HCT116 (cell line): ENCODE data around the gene BAG2. TPM values are rescaled to one million over a fixed set of nuclear protein-coding genes. Genes with fewer than 3 reads are reported as not detected.

Experiments used
- ATAC-seq: fragments of 200-7000 bp; cut with Tn5 transposase; 2 replicates; pipeline ENCODE4 v1.9.1; 2020; ENCODE audit warnings: mild to moderate bottlenecking, moderate library complexity
- BruUV-seq: library from RNA; stranded (reverse); fragments of 400-500 nt; replicated peaks from 2 replicates; lab custom pipeline; 2021; lab: Mats Ljungman, UMichigan
- CTCF ChIA-PET: fragments of 300-600 bp; sonication (Branson Sonifier 250); formaldehyde crosslinking; loops from one replicate; lab custom pipeline; 2021; ENCODE audit warnings: antibody characterized with exemption; lab: Charles Lee
- POLR2A ChIA-PET: fragments of 300-600, 350-600 bp; sonication (Branson Sonifier 250); formaldehyde crosslinking; loops from one replicate; lab custom pipeline; 2021; ENCODE audit warnings: antibody characterized with exemption; lab: Charles Lee
- RAD21 ChIA-PET, 2 experiments: fragments of 300-600 bp; sonication (Branson Sonifier 250); formaldehyde crosslinking; loops; one replicate each; lab custom pipeline; 2023; ENCODE audit warnings: low total read pairs in 2 of 2; ENCODE audit not compliant: uncharacterized antibody in 2 of 2, unreplicated experiment in 2 of 2, low non-redundant PET in 1 of 2; lab: Charles Lee
- DNase-seq: peaks from one replicate; pipeline ENCODE4 v3.0.0-alpha.2; 2010; ENCODE audit warnings: low read depth, low spot score
- H2AFZ ChIP-seq: fragments of 200-600 bp; shearing (Covaris generic), sonication (generic); 2 replicates; pipeline ENCODE4 v1.6.1; 2017; ENCODE audit warnings: low read depth, mixed run types, mixed read lengths, antibody characterized with exemption, low read length; ENCODE audit not compliant: poor library complexity, severe bottlenecking
- H3K27ac ChIP-seq: 2 replicates; pipeline ENCODE4 v1.5.1; 2012; ENCODE audit warnings: low read depth, low read length
- H3K27me3 ChIP-seq: fragments of 200-600 bp; sonication (generic); 2 replicates; pipeline ENCODE4 v1.6.1; 2016; ENCODE audit warnings: mixed run types, low read length, mixed read lengths; ENCODE audit not compliant: insufficient read depth
- H3K36me3 ChIP-seq, 2 experiments: fragments of 200-500 bp in 1 of 2; fragments of 200-600 bp in 1 of 2; sonication (Bioruptor generic) in 1 of 2; sonication (generic) in 1 of 2; 2 replicates each; pipeline versions ENCODE4 v1.5.1 to v1.6.1; 2014 to 2016; ENCODE audit warnings: low read length in 2 of 2, inconsistent platforms in 1 of 2, mixed read lengths in 1 of 2, mixed run types in 1 of 2; ENCODE audit not compliant: insufficient read depth in 2 of 2, control insufficient read depth in 1 of 2
- H3K4me1 ChIP-seq, 2 experiments: fragments of 200-600 bp in 1 of 2; sonication (generic) in 1 of 2; 2 replicates each; pipeline versions ENCODE4 v1.5.1 to v1.6.1; 2012 to 2017; ENCODE audit warnings: low read length in 2 of 2, inconsistent platforms in 1 of 2, mild to moderate bottlenecking in 1 of 2, mixed read lengths in 1 of 2, mixed run types in 1 of 2, moderate library complexity in 1 of 2; ENCODE audit not compliant: insufficient read depth in 2 of 2, control insufficient read depth in 1 of 2
- H3K4me2 ChIP-seq: fragments of 200-600 bp; sonication (generic); 2 replicates; pipeline ENCODE4 v1.6.1; 2017; ENCODE audit warnings: mixed run types, low read length, mixed read lengths
- H3K4me3 ChIP-seq, 2 experiments: fragments of 200-600 bp in 1 of 2; sonication (generic) in 1 of 2; replicated peaks in 1 of 2; 2 replicates each; pipeline ENCODE4 v1.5.1; 2011 to 2016; ENCODE audit warnings: low read length in 2 of 2, control low read depth in 1 of 2, low read depth in 1 of 2, mild to moderate bottlenecking in 1 of 2, mixed read lengths in 1 of 2, mixed run types in 1 of 2
- H3K79me2 ChIP-seq: fragments of 200-600 bp; sonication (generic); 2 replicates; pipeline ENCODE4 v1.6.1; 2017; ENCODE audit warnings: mild to moderate bottlenecking, mixed run types, low read length, moderate library complexity, mixed read lengths; ENCODE audit not compliant: insufficient read depth
- H3K9ac ChIP-seq: fragments of 200-600 bp; sonication (generic); 2 replicates; pipeline ENCODE4 v1.6.1; 2016; ENCODE audit warnings: low read length, mixed read lengths
- H3K9me2 ChIP-seq: fragments of 200-600 bp; sonication (generic), shearing (Covaris generic); 2 replicates; pipeline ENCODE4 v1.6.1; 2017; ENCODE audit warnings: mixed run types, mild to moderate bottlenecking, moderate library complexity; ENCODE audit not compliant: insufficient read depth
- H3K9me3 ChIP-seq, 2 experiments: fragments of 200-500 bp in 1 of 2; fragments of 200-600 bp in 1 of 2; sonication (Bioruptor generic) in 1 of 2; sonication (generic) in 1 of 2; 2 replicates each; pipeline ENCODE4 v1.6.1; 2014 to 2017; ENCODE audit warnings: low read length in 2 of 2, mixed read lengths in 2 of 2, inconsistent platforms in 1 of 2, low read depth in 1 of 2, mild to moderate bottlenecking in 1 of 2, mixed run types in 1 of 2, moderate library complexity in 1 of 2; ENCODE audit not compliant: control insufficient read depth in 1 of 2, insufficient read depth in 1 of 2
- H4K20me1 ChIP-seq: fragments of 200-600 bp; sonication (generic), shearing (Covaris generic); 2 replicates; pipeline ENCODE4 v1.6.1; 2017; ENCODE audit warnings: mixed run types, mild to moderate bottlenecking, moderate library complexity; ENCODE audit not compliant: insufficient read depth
- ATF3 ChIP-seq: IDR thresholded peaks from 2 replicates; pipeline ENCODE4 v1.6.1; 2012
- CTCF ChIP-seq, 3 experiments: fragments of 200-600 bp in 1 of 3; sonication (generic) in 1 of 3; IDR thresholded peaks in 2 of 3; conservative IDR thresholded peaks in 1 of 3; 2 replicates each; pipeline ENCODE4 v1.5.1; 2012 to 2017; ENCODE audit warnings: low read depth in 2 of 3, low read length in 2 of 3, antibody characterized with exemption in 1 of 3, borderline replicate concordance in 1 of 3, control low read depth in 1 of 3, mild to moderate bottlenecking in 1 of 3, mixed read lengths in 1 of 3, mixed run types in 1 of 3, moderate library complexity in 1 of 3; ENCODE audit not compliant: insufficient read depth in 1 of 3
- EGR1 ChIP-seq: IDR thresholded peaks from 2 replicates; pipeline ENCODE4 v1.6.1; 2012; ENCODE audit warnings: low read depth
- EZH2 ChIP-seq: fragments of 200-600 bp; sonication (generic); IDR thresholded peaks from 2 replicates; pipeline ENCODE4 v1.6.1; 2017; ENCODE audit warnings: antibody characterized with exemption, mixed run types
- EZH2phosphoT487 ChIP-seq: fragments of 200-600 bp; IDR thresholded peaks from 2 replicates; pipeline ENCODE4 v1.6.1; 2018; ENCODE audit warnings: antibody characterized with exemption, borderline replicate concordance
- FOSL1 ChIP-seq: IDR thresholded peaks from 2 replicates; pipeline ENCODE4 v1.6.1; 2012; ENCODE audit warnings: low read depth
- MAX ChIP-seq: IDR thresholded peaks from 2 replicates; pipeline ENCODE4 v1.6.1; 2012
- RAD21 ChIP-seq: IDR thresholded peaks from 2 replicates; pipeline ENCODE4 v1.6.1; 2012; ENCODE audit warnings: low read depth, mild to moderate bottlenecking
- REST ChIP-seq: IDR thresholded peaks from 2 replicates; pipeline ENCODE4 v1.6.1; 2012; ENCODE audit warnings: low read depth
- SP1 ChIP-seq: IDR thresholded peaks from 2 replicates; pipeline ENCODE4 v1.6.1; 2012; ENCODE audit warnings: low read depth
- SRF ChIP-seq: IDR thresholded peaks from 2 replicates; pipeline ENCODE4 v1.6.1; 2012; ENCODE audit warnings: low read depth
- TCF7L2 ChIP-seq: IDR thresholded peaks from 2 replicates; pipeline ENCODE4 v1.7.0; 2011; ENCODE audit warnings: borderline replicate concordance, inconsistent platforms; ENCODE audit not compliant: insufficient read depth, insufficient read length; ENCODE audit errors: extremely low read depth
- ZFX ChIP-seq: fragments of 450-650 bp; IDR thresholded peaks from 2 replicates; pipeline ENCODE4 v1.6.1; 2017
- ZNF274 ChIP-seq: fragments of 200-500 bp; sonication (Bioruptor generic); IDR thresholded peaks from 2 replicates; pipeline ENCODE4 v1.6.1; 2014; ENCODE audit warnings: mild to moderate bottlenecking, low read depth, low read length, inconsistent platforms
- intact Hi-C: fragments of 100-400 bp; cut with micrococcal nuclease; formaldehyde crosslinking; loops from 2 replicates; pipeline ENCODE4 v1.10.0; 2022
- total RNA-seq: library from RNA; stranded (reverse); gene quantifications from one replicate; pipeline ENCODE4 v1.2.1, GENCODE V29; 2021; ENCODE audit not compliant: unreplicated experiment

Gene BAG2
- total RNA-seq, 1 experiment from 2014 or later = 13.5 TPM

- TF ChIP-seq CTCF (IDR thresholded peaks at IDR 0.05 in 2 of 3, conservative IDR thresholded peaks at IDR 0.05 in 1 of 3; ENCODE audit: borderline replicate concordance in 1 of 3, insufficient read depth in 1 of 3, low read depth in 2 of 3, low read length in 2 of 3) (no peak), EGR1 (no peak), SP1 (no peak)
Observed at GRCh38 chr6:57130661-57131177, 41.4 kb upstream of the BAG2 start (continued).

- CTCF ChIA-PET = no interaction called here
- H3K36me3 ChIP-seq = peaks cover 8 to 10% of the 10 kb centered on the region in 2 experiments; a peak in 3 of 4 replicates
- BruUV-seq = no TSS peak
Observed at GRCh38 chr6:57134954-57135353, 37.2 kb upstream of the BAG2 start.

More at GRCh38 chr6:57134954-57135353, 37.2 kb upstream of the BAG2 start:
- H3K27ac ChIP-seq = no peak overlapping the region
- ChIA-PET RAD21 (no interaction called here), POLR2A (no interaction called here)
- H3K9me2 ChIP-seq = no peaks in the 10 kb centered on the region
- ATAC-seq (no peak), DNase-seq (no peak)
- no peaks in the 10 kb centered on the region for H3K79me2 ChIP-seq
- H2AFZ ChIP-seq = no peak overlapping the region
- intact Hi-C loops = no loop called here
- no peaks in the 10 kb centered on the region for H4K20me1 ChIP-seq
- no peaks in the 10 kb centered on the region for H3K27me3 ChIP-seq
- H3K4me1 ChIP-seq = no peaks in the 10 kb centered on the region
- no peak overlapping the region for H3K9ac ChIP-seq
- no peak overlapping the region for H3K4me2 ChIP-seq
- H3K4me3 ChIP-seq = no peak overlapping the region
- TF ChIP-seq MAX = no peak
- no peak for TF ChIP-seq CTCF (IDR thresholded peaks at IDR 0.05 in 2 of 3, conservative IDR thresholded peaks at IDR 0.05 in 1 of 3; ENCODE audit: borderline replicate concordance in 1 of 3, insufficient read depth in 1 of 3, low read depth in 2 of 3, low read length in 2 of 3)
- TF ChIP-seq RAD21 = no peak
- no peak for TF ChIP-seq SRF
- no peak for TF ChIP-seq REST
- TF ChIP-seq ATF3 = no peak
- TF ChIP-seq EZH2phosphoT487 = no peak
- TF ChIP-seq ZFX = no peak
- TF ChIP-seq ZNF274 = no peak
- no peak for TF ChIP-seq EZH2
- TF ChIP-seq EGR1 = no peak
- TF ChIP-seq TCF7L2 = no peak
- TF ChIP-seq FOSL1 = no peak
- no peaks in the 10 kb centered on the region for H3K9me3 ChIP-seq
